ENCODE data around the gene HDAC11.

Gene HDAC11

DNA sequence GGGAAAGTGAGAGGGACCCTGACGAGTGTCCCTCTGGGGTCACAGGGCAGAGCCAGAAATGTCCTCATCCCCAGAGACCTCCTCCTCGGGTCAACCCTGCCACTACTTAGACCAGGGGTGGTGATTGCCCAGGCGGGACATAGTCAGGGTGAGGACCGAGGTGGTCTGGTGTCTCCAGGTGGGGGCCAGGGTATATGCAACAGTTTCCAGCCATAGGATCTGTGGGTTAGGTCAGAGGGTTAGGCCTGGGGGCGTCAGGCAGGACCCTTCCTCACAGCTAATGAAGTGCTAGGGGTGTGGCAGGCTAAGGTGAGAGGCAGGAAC is 46.5 kb downstream of the HDAC11 start:
- peak overlapping the region; percentile 34; the same call in 1 of the 2 replicates for H3K27ac ChIP-seq
- TF ChIP-seq, protein P1, sequence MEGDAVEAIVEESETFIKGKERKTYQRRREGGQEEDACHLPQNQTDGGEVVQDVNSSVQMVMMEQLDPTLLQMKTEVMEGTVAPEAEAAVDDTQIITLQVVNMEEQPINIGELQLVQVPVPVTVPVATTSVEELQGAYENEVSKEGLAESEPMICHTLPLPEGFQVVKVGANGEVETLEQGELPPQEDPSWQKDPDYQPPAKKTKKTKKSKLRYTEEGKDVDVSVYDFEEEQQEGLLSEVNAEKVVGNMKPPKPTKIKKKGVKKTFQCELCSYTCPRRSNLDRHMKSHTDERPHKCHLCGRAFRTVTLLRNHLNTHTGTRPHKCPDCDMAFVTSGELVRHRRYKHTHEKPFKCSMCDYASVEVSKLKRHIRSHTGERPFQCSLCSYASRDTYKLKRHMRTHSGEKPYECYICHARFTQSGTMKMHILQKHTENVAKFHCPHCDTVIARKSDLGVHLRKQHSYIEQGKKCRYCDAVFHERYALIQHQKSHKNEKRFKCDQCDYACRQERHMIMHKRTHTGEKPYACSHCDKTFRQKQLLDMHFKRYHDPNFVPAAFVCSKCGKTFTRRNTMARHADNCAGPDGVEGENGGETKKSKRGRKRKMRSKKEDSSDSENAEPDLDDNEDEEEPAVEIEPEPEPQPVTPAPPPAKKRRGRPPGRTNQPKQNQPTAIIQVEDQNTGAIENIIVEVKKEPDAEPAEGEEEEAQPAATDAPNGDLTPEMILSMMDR (conservative IDR thresholded peaks at IDR 0.05) = no peak

DNA sequence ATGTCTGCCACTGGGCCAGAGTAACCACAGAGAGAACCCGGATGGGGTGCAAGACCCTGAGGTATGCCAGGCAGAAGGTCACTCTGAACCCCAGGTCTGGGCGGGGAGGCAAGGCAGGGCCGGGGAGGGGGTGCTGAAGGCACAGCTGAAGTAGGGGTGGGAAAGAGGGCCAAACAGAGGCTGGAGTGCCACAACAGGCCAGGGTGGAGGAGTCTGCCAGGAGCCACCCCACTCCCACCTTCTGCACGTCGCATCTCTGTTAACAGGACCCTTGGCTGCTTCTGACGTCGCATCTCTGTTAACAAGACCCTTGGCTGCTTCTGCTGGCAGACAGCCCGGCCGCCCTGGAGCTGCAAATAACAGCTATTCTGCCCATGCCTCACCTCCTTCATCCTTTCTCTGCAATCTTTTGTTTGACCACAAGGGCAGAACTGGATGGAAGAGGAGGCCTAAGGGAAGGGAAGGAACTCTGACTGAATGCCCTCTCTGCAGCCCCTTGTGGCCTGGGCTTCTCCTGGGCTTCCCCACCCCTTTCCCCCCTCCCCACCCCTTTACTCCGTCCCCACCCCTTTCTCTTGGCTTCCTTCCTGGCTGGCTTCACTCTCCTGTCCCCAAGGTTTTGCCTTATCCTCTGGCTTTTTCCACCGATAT is 48.2 kb downstream of the HDAC11 start:
- no peak overlapping the region for H3K27ac ChIP-seq
- TF ChIP-seq, protein P1 (conservative IDR thresholded peaks at IDR 0.05) = peak; percentile 48

DNA sequence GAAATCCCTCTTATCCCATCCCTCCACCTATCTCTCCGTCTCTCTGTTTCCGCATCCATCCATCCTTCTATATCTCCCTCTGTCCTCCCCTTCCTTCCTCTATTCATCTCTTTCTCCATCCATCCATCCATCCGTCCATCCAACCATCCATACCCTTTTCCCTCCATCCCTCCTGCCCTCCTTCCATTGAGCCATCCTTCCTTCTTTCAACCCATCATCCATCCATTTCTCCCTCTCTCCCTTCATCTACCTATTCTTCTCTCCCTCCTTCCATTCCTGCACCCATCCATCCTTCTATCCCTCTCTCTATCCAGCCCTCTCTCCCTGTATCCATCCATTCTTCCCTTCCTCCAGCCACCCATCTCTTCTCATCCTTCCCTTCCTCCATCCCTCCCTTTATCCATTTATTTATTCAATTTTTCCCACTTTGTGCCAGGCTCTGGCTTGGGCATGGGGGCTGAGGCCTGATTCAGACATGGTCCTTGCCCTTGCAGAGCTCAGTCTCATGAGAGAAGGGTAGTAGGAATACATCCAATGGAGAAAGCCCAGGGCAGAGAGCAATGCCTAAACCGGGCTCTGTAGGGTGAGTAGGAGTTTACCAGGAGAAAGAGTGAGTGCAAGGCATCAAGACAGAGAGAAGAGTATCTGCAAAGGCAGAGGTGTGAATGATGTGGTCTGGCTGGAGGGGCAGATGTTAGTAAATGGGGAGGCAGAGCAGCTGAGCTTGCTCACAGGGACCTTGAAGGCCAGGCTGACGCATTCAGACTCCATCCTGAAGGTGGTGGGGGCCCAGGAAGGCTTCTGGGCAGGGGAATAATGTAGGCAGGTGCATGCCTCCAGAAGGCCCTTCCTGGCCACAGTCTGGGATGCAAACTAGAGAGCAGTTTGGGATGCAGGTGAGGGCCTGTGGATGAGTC is 49.3 kb downstream of the HDAC11 start:
- no peak overlapping the region for H3K27ac ChIP-seq
- TF ChIP-seq, protein P1 (conservative IDR thresholded peaks at IDR 0.05) = no peak

DNA sequence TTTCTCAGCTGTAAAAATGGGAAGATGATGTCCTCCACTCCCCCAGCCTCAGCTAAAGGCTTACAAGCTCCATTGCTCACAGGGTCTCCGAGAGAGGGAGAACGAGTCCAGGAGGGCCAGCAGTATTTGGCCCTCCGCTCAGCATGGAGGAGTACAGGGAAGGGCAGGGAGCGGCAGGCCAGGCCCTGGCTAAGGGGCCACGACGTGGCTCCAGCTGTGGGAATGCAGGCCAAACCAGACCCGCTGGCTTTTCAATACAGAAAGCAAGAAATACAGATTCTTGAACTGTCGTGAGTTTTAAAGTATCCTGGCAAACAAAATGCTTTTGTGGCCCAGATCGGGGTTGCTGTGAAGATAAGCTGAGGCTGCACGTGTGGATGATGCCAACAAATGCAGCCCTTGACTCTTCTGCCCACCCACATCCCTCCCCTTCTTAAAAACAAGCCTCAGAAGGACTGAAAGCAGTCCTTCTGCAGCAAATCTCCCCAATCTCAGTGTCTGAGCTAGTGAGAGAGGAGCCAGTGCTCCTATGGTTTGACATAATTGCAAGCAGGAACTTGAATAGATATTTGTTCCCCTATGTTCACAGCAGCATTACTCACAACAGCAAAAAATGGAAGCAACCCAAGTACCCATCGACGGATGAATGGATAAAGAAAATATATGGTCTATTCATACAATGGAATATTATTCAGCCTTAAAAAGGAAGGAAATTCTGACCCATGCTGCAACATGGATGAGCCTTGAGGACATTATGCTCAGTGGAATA is 50.3 kb downstream of the HDAC11 start:
- TF ChIP-seq, protein P1 (conservative IDR thresholded peaks at IDR 0.05) = no peak
- no peak overlapping the region for H3K27ac ChIP-seq

DNA sequence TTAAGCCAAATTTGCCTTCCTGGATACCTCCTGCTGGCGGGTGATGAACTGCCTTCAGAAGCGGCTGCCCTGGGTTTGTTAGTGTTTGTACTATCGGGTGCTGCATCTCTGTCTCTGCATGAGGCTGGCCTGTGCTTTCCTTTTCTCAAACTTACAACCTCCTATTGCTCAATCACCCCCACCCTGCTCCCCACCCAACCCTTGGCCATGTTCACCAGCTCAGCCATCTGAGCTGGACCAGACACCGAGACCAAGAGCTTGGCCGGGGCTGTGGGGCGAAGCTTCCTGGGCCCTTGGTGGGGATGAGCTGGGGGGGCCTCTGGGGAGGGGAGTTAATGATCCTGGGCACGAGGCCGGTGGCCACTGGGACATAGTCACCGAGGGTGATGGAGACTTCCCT is 52.0 kb downstream of the HDAC11 start:
- H3K27ac ChIP-seq = no peak overlapping the region
- TF ChIP-seq, protein P1 (conservative IDR thresholded peaks at IDR 0.05) = no peak

DNA sequence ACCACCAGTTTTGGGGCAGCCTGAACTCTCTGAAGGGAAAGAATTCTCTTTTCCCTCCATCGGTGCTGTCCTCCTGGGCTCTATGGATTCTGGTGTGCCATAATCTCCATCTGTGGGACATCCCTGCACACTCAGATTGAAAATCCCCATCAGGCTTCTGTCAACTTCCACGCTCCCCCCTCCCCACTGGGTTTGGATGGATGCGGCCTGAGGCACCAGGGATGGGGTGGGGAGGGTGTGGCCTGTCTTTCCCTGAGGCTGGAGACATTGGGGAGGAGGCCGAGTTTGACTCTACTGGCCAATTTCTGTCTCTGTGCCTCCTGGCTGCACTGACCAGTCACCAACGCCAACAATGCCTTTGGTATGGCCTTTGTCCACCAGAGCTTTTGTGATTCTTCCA is 52.5 kb downstream of the HDAC11 start:
- no peak overlapping the region for H3K27ac ChIP-seq
- TF ChIP-seq, protein P1 (conservative IDR thresholded peaks at IDR 0.05) = no peak

DNA sequence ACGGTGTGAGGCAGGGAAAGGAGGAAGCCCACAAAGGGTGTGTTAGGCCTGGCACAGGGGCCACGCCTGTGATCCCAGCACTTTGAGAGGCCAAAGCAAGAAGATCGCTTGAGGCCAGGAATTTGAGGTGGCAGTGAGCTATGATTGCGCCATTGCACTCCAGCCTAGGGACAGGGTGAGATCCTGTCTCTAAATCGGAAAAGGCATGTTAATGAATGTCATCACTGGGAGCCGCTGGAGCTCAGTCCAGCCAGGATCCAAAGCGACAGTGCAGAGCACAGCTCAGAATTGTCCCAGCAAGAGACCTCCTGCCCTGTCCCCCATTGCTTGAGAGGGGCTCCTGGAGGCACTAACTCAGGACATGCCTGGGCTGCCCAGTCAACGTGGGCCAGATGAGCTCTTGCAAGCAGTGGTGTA is 53.8 kb downstream of the HDAC11 start:
- no peak overlapping the region for H3K27ac ChIP-seq
- TF ChIP-seq, protein P1 (conservative IDR thresholded peaks at IDR 0.05) = no peak

Measured in VCaP (cell line).